OCI-LY1 (cell line): ENCODE measurements around the gene CASKIN2.

Experiments used
- H2AFZ ChIP-seq: fragments of 200-600 bp; sonication (generic), shearing (Covaris generic); 2 replicates; pipeline ENCODE4 v1.6.0; 2014; ENCODE audit warnings: antibody characterized with exemption, mild to moderate bottlenecking, low read length
- H3F3A ChIP-seq: fragments of 200-600 bp; sonication (generic), shearing (Covaris generic); 2 replicates; pipeline ENCODE4 v1.6.0; 2014; ENCODE audit warnings: mild to moderate bottlenecking, antibody characterized with exemption, low read length, moderate library complexity; ENCODE audit not compliant: insufficient read depth
- H3K27ac ChIP-seq: fragments of 200-600 bp; sonication (generic); 2 replicates; pipeline ENCODE4 v1.5.1; 2014; ENCODE audit warnings: low read length, mixed run types, mild to moderate bottlenecking, low read depth; ENCODE audit not compliant: poor library complexity, severe bottlenecking
- H3K27me3 ChIP-seq: fragments of 200-600 bp; sonication (generic); 2 replicates; pipeline ENCODE4 v1.6.0; 2014; ENCODE audit warnings: antibody characterized with exemption, mild to moderate bottlenecking, low read length, moderate library complexity; ENCODE audit not compliant: insufficient read depth
- H3K36me3 ChIP-seq: fragments of 200-600 bp; sonication (generic); 2 replicates; pipeline ENCODE4 v1.6.1; 2014; ENCODE audit warnings: mild to moderate bottlenecking, antibody characterized with exemption, low read length, moderate library complexity, mixed read lengths; ENCODE audit not compliant: insufficient read depth
- H3K4me1 ChIP-seq: fragments of 200-600 bp; sonication (generic); 2 replicates; pipeline ENCODE4 v1.5.1; 2014; ENCODE audit warnings: mild to moderate bottlenecking, low read length, moderate library complexity; ENCODE audit not compliant: insufficient read depth, severe bottlenecking
- H3K4me2 ChIP-seq: fragments of 200-600 bp; sonication (generic), shearing (Covaris generic); 2 replicates; pipeline ENCODE4 v1.6.1; 2014; ENCODE audit warnings: low read length
- H3K4me3 ChIP-seq: fragments of 200-600 bp; sonication (generic); 2 replicates; pipeline ENCODE4 v1.5.1; 2014; ENCODE audit warnings: low read length, low read depth, mild to moderate bottlenecking, mixed read lengths; ENCODE audit not compliant: poor library complexity, severe bottlenecking
- H3K79me2 ChIP-seq: fragments of 200-600 bp; shearing (Covaris generic); 2 replicates; pipeline ENCODE4 v1.6.1; 2016; ENCODE audit warnings: mixed run types, low read length, mixed read lengths; ENCODE audit not compliant: insufficient read depth
- H3K9ac ChIP-seq: fragments of 200-600 bp; sonication (generic), shearing (Covaris generic); 2 replicates; pipeline ENCODE4 v1.6.1; 2014; ENCODE audit warnings: mild to moderate bottlenecking, low read length, mixed read lengths
- H3K9me2 ChIP-seq: fragments of 200-600 bp; sonication (generic), shearing (Covaris generic); 2 replicates; pipeline ENCODE4 v1.6.1; 2014; ENCODE audit warnings: low read depth, mild to moderate bottlenecking, low read length, mixed read lengths
- H3K9me3 ChIP-seq: fragments of 200-600 bp; shearing (Covaris generic); 2 replicates; pipeline ENCODE4 v1.6.1; 2014; ENCODE audit warnings: low read length, mixed read lengths
- H4K20me1 ChIP-seq: fragments of 200-600 bp; sonication (generic), shearing (Covaris generic); 2 replicates; pipeline ENCODE4 v1.6.0; 2016; ENCODE audit warnings: mild to moderate bottlenecking, low read length; ENCODE audit not compliant: insufficient read depth
- EZH2 ChIP-seq: fragments of 200-600 bp; sonication (generic), shearing (Covaris generic); IDR thresholded peaks from 2 replicates; pipeline ENCODE4 v1.8.0; 2017; ENCODE audit warnings: borderline replicate concordance, mixed run types, mild to moderate bottlenecking, antibody characterized with exemption, low read length, moderate library complexity, mixed read lengths
- TF ChIP-seq, protein P1 (sequence below): fragments of 200-600 bp; sonication (generic), shearing (Covaris generic); IDR thresholded peaks from 2 replicates; pipeline ENCODE4 v1.5.1; 2017; ENCODE audit warnings: mild to moderate bottlenecking, antibody characterized with exemption, low read length, moderate library complexity, mixed read lengths

Gene CASKIN2

DNA sequence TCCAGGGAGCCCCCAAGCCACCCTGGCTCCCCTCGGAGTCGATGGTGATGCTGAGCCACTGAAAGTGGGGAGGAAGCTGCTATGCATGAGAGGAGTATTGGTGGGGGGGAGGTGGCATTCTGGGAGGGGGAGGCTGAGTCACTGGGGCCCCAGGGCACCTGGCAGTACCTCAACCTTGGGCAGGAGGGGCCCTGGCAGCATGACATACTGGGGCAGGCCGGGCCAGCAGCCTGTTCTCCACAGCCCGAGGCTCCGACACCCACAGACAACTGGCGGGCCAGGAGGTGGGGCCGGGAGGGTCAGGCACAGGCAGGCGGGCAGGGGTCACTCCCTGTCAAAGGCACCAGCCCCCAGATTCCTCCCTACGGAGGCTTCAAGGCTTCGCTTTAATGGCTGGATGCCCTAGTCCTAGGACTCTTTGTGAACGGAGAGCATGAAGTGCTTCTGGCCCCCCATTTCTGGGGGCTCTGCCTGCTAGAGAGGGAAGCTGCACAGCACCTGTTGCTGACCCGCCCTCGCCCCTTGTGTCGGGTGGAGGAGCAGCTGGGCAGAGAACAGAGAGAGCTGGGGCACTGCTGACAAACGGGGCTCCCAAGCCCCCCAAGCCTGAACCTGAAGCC is 928 bp downstream of the CASKIN2 start:
- no peak overlapping the region for H3K9ac ChIP-seq
- TF ChIP-seq EZH2, result no peak
- TF ChIP-seq, protein P1, sequence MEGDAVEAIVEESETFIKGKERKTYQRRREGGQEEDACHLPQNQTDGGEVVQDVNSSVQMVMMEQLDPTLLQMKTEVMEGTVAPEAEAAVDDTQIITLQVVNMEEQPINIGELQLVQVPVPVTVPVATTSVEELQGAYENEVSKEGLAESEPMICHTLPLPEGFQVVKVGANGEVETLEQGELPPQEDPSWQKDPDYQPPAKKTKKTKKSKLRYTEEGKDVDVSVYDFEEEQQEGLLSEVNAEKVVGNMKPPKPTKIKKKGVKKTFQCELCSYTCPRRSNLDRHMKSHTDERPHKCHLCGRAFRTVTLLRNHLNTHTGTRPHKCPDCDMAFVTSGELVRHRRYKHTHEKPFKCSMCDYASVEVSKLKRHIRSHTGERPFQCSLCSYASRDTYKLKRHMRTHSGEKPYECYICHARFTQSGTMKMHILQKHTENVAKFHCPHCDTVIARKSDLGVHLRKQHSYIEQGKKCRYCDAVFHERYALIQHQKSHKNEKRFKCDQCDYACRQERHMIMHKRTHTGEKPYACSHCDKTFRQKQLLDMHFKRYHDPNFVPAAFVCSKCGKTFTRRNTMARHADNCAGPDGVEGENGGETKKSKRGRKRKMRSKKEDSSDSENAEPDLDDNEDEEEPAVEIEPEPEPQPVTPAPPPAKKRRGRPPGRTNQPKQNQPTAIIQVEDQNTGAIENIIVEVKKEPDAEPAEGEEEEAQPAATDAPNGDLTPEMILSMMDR, result no peak
- no peak overlapping the region for H3K27ac ChIP-seq
- H4K20me1 ChIP-seq, result no peaks in the 10 kb centered on the region
- no peak overlapping the region for H3K4me3 ChIP-seq
- no peaks in the 10 kb centered on the region for H3K79me2 ChIP-seq
- H3K4me1 ChIP-seq, result peaks cover 24% of the 10 kb centered on the region
- H2AFZ ChIP-seq, result no peak overlapping the region
- H3F3A ChIP-seq, result no peaks in the 10 kb centered on the region
- no peaks in the 10 kb centered on the region for H3K9me2 ChIP-seq
- peaks cover 7% of the 10 kb centered on the region; the same call in 1 of the 2 replicates for H3K36me3 ChIP-seq
- no peak overlapping the region for H3K4me2 ChIP-seq
- no peaks in the 10 kb centered on the region for H3K9me3 ChIP-seq
- H3K27me3 ChIP-seq, result 0 out of 2 replicates have a peak, but pooled peaks cover 2% of the 10 kb centered on the region

DNA sequence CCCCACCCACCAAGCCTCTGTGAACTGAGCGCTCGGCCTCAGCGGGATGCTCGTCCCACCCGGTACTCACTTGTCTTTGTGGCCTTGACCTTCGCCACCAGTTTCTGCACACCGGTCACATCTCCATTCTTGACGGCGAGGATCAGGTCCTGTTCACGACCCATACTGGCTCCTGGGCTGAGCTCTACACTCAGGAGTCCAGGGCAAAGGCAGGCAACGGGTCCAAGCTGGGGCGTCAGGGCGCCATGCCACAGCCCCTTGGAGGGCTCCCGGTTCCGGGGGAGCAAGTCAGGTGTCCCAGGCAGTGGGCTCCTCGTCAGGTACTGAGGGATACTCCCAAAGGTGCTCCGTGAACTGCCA is 1.7 kb downstream of the CASKIN2 start:
- no peaks in the 10 kb centered on the region for H3K9me3 ChIP-seq
- H3K4me3 ChIP-seq, result no peak overlapping the region
- H3K36me3 ChIP-seq, result peaks cover under 1% of the 10 kb centered on the region; the same call in 1 of the 2 replicates
- H3K27me3 ChIP-seq, result 0 out of 2 replicates have a peak, but pooled peaks cover 2% of the 10 kb centered on the region
- H2AFZ ChIP-seq, result no peak overlapping the region
- H3K4me1 ChIP-seq, result peaks cover 22% of the 10 kb centered on the region
- H4K20me1 ChIP-seq, result no peaks in the 10 kb centered on the region
- no peaks in the 10 kb centered on the region for H3K9me2 ChIP-seq
- TF ChIP-seq, protein P1, result no peak
- no peak for TF ChIP-seq EZH2
- no peak overlapping the region for H3K9ac ChIP-seq
- no peaks in the 10 kb centered on the region for H3F3A ChIP-seq
- no peak overlapping the region for H3K27ac ChIP-seq
- no peak overlapping the region for H3K4me2 ChIP-seq
- no peaks in the 10 kb centered on the region for H3K79me2 ChIP-seq

DNA sequence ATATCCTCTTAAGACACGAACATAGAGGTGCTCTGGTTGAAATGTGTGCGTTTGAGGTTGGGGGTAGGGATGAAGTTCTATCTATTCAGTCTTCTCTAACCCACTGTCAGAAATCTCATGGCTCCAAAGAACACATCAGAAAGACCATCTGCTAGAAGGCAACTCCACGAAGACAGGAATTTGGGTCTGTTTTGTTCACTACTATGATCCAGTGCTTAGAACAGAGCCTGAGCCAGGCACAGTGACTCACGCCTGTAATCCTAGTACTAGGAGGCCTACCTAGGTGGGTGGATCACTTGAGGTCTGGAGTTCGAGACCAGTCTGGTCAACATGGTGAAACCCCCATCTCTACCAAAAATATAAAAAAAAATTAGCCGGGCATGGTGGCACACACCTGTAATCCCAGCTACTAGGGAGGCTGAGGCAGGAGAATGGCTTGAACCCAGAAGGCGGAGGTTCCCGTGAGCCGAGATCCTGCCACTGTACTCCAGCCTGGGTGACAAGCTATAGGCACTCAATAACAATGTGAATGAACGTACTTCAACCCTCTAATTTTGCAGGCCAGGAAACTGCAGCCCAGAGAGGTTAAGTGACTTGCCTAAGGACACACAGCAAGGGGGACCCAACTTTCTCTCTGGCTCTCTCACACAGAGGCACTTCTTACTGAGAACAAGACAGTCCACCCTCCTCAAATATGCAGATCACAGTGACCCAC is 2.3 kb downstream of the CASKIN2 start:
- no peaks in the 10 kb centered on the region for H3K9me2 ChIP-seq
- H3K27ac ChIP-seq, result no peak overlapping the region
- H3F3A ChIP-seq, result no peaks in the 10 kb centered on the region
- H3K9ac ChIP-seq, result no peak overlapping the region
- H3K36me3 ChIP-seq, result no peaks in the 10 kb centered on the region
- H3K4me2 ChIP-seq, result no peak overlapping the region
- no peak for TF ChIP-seq EZH2
- TF ChIP-seq, protein P1, result no peak
- 0 out of 2 replicates have a peak, but pooled peaks cover 2% of the 10 kb centered on the region for H3K27me3 ChIP-seq
- H3K79me2 ChIP-seq, result no peaks in the 10 kb centered on the region
- H3K4me1 ChIP-seq, result peaks cover 17% of the 10 kb centered on the region
- H3K4me3 ChIP-seq, result no peak overlapping the region
- no peaks in the 10 kb centered on the region for H3K9me3 ChIP-seq
- H4K20me1 ChIP-seq, result no peaks in the 10 kb centered on the region
- H2AFZ ChIP-seq, result no peak overlapping the region
